ENCODE results near the gene ECHS1. TPM values are rescaled to one million over a fixed set of nuclear protein-coding genes. Genes with fewer than 3 reads are reported as not detected.
A peak's percentile ranks its signal among the peaks of the same experiment; 100 is the strongest.

ECHS1 gene
- total and polyA plus RNA-seq, 9 of the 15 experiments (the other 6 are each of a cell fraction or from before 2014, with no cell fraction given): 16.6 to 100 (median 68.1) TPM

DNA sequence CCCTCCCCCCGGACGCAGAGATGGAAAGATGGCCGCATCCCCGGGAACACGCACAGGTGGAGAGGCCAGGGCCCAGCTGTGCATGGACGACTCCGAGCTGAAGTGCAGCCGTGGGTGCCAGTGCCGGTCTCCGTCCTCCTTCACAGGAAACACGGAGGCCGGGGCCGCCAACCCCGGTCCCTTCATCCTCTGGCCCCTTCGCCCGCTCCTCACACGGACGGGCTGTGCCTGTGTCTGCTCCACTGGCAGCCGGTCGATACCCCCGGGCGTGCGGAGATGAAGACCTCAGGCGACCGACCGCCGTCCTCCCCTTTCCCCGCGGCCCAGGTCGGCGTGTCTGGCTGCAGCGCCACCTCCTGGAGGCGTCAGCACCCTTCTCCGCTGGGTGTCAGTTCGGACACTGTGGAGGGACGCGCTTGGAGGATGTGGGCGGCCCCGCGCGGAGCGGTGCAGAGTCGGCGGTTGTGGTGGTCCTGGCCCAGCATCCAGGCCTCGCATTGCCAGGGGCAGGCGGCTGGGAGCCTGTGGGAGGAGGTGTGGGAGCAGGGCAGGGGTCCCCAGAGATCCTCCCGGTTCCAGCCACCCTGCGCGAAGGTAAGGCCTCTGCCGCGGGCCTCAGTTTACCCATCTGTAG is 54.5 kb downstream of the ECHS1 start (continued):
- TF ChIP-seq ZNF253 (CRISPR knock-in tag; conservative IDR thresholded peaks at IDR 0.05): no peak
- no peak for TF ChIP-seq PHTF2 (CRISPR knock-in tag; IDR thresholded peaks at IDR 0.05)
- TF ChIP-seq RNF219 (CRISPR knock-in tag; IDR thresholded peaks at IDR 0.05): no peak
- no peak for TF ChIP-seq SMARCA5 (IDR thresholded peaks at IDR 0.05)
- TF ChIP-seq RHOXF2B (CRISPR knock-in tag; conservative IDR thresholded peaks at IDR 0.05): no peak
- no peak for TF ChIP-seq FOXO4 (CRISPR knock-in tag; IDR thresholded peaks at IDR 0.05)
- TF ChIP-seq SIRT6 (IDR thresholded peaks at IDR 0.05; ENCODE audit: low read depth, low read length): no peak
- TF ChIP-seq SMC3 (conservative IDR thresholded peaks at IDR 0.05; ENCODE audit: insufficient read depth, low read depth, low read length): peak; percentile 32; the same call in 1 of the 2 replicates
- no peak for TF ChIP-seq RBM17 (IDR thresholded peaks at IDR 0.05; ENCODE audit: borderline replicate concordance, low read depth, low read length)
- no peak for TF ChIP-seq TFE3 (CRISPR knock-in tag; IDR thresholded peaks at IDR 0.05)
- TF ChIP-seq STAT5A (IDR thresholded peaks at IDR 0.05; ENCODE audit: borderline replicate concordance, low read length): no peak
- TF ChIP-seq SLC30A9 (CRISPR knock-in tag; IDR thresholded peaks at IDR 0.05): no peak
- no peak for TF ChIP-seq ZNF316 (IDR thresholded peaks at IDR 0.05)
- TF ChIP-seq LARP7 (IDR thresholded peaks at IDR 0.05): no peak
- TF ChIP-seq SAFB2 (IDR thresholded peaks at IDR 0.05; ENCODE audit: borderline replicate concordance, low read depth, low read length, severe bottlenecking): no peak
- TF ChIP-seq FUS (optimal IDR thresholded peaks at IDR 0.05; ENCODE audit: low read depth, low read length): no peak
- TF ChIP-seq KLF16 (IDR thresholded peaks at IDR 0.05): no peak
- TF ChIP-seq, protein P1, sequence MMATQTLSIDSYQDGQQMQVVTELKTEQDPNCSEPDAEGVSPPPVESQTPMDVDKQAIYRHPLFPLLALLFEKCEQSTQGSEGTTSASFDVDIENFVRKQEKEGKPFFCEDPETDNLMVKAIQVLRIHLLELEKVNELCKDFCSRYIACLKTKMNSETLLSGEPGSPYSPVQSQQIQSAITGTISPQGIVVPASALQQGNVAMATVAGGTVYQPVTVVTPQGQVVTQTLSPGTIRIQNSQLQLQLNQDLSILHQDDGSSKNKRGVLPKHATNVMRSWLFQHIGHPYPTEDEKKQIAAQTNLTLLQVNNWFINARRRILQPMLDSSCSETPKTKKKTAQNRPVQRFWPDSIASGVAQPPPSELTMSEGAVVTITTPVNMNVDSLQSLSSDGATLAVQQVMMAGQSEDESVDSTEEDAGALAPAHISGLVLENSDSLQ (IDR thresholded peaks at IDR 0.05): peak; percentile 56; the same call in 1 of the 2 replicates
- TF ChIP-seq NKRF (IDR thresholded peaks at IDR 0.05; ENCODE audit: borderline replicate concordance): no peak
- TF ChIP-seq, protein P2, sequence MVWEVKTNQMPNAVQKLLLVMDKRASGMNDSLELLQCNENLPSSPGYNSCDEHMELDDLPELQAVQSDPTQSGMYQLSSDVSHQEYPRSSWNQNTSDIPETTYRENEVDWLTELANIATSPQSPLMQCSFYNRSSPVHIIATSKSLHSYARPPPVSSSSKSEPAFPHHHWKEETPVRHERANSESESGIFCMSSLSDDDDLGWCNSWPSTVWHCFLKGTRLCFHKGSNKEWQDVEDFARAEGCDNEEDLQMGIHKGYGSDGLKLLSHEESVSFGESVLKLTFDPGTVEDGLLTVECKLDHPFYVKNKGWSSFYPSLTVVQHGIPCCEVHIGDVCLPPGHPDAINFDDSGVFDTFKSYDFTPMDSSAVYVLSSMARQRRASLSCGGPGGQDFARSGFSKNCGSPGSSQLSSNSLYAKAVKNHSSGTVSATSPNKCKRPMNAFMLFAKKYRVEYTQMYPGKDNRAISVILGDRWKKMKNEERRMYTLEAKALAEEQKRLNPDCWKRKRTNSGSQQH (CRISPR knock-in tag; IDR thresholded peaks at IDR 0.05): no peak
